Lower leg skin (tissue), 3 donors: ENCODE results near the gene WDR5.

Source experiments
- CTCF ChIP-seq, 3 donors: fragments of 450-650 bp; IDR thresholded peaks; one replicate each; pipeline ENCODE4 v1.5.1; 2016; ENCODE audit warnings: antibody characterized with exemption in 3 of 3, mild to moderate bottlenecking in 3 of 3, moderate library complexity in 2 of 3
- POLR2A ChIP-seq, 2 donors: fragments of 450-650 bp; IDR thresholded peaks; one replicate each; pipeline ENCODE4 v1.6.1; 2016 to 2017; ENCODE audit warnings: antibody characterized with exemption in 2 of 2, mild to moderate bottlenecking in 1 of 2, moderate library complexity in 1 of 2

GRCh38 chr9:134168757-134169550 lies 33.1 kb downstream of the WDR5 start:
- TF ChIP-seq CTCF (IDR thresholded peaks at IDR 0.05) (no peak), POLR2A (IDR thresholded peaks at IDR 0.05) (no peak)
